IMR-90 (cell line): Measurements from ENCODE around the gene RAB4B. TPM values are rescaled to one million over a fixed set of nuclear protein-coding genes. Genes with fewer than 3 reads are reported as not detected.

Experiments
- ATAC-seq: fragments of 200-7000 bp; cut with Tn5 transposase; 2 replicates; pipeline ENCODE4 v1.9.1; 2020; ENCODE audit warnings: low read depth, mild to moderate bottlenecking, moderate library complexity
- BruUV-seq: library from RNA; stranded (reverse); fragments of 400-500 nt; replicated peaks from 2 replicates; lab custom pipeline; 2021; lab: Mats Ljungman, UMichigan
- CTCF ChIA-PET: fragments of 300-600 bp; formaldehyde crosslinking; extraction: SDS; loops from one replicate; lab custom pipeline; 2021; ENCODE audit warnings: antibody characterized with exemption; lab: Yijun Ruan, JAX
- POLR2A ChIA-PET: fragments of 300-600 bp; sonication (Branson Sonifier 250); formaldehyde crosslinking; loops from one replicate; lab custom pipeline; 2022; ENCODE audit warnings: antibody characterized with exemption; ENCODE audit not compliant: unreplicated experiment; lab: Charles Lee
- DNase-seq: peaks from one replicate; pipeline ENCODE4 v3.0.0; 2013
- H2AFZ ChIP-seq: replicated peaks from 2 replicates; pipeline ENCODE3; 2013; ENCODE audit warnings: low read length, mild to moderate bottlenecking; ENCODE audit not compliant: poor library complexity
- H2AK5ac ChIP-seq: 2 replicates; pipeline ENCODE4 v1.6.1; 2013; ENCODE audit warnings: low read depth, low read length, inconsistent platforms
- H2AK9ac ChIP-seq: replicated peaks from 2 replicates; pipeline ENCODE3; 2013; ENCODE audit warnings: mild to moderate bottlenecking, low read depth, low read length, moderate library complexity; ENCODE audit not compliant: poor library complexity
- H2BK120ac ChIP-seq: 2 replicates; pipeline ENCODE4 v1.6.1; 2013; ENCODE audit warnings: low read depth, low read length, inconsistent platforms
- H2BK15ac ChIP-seq: 3 replicates; pipeline ENCODE4 v1.6.1; 2013; ENCODE audit warnings: low read depth, low read length, inconsistent platforms
- H2BK20ac ChIP-seq: 2 replicates; pipeline ENCODE4 v1.6.1; 2013; ENCODE audit warnings: low read depth, mild to moderate bottlenecking, inconsistent platforms, low read length, moderate library complexity
- H2BK5ac ChIP-seq: 2 replicates; pipeline ENCODE4 v1.6.1; 2013; ENCODE audit warnings: mild to moderate bottlenecking, low read depth, low read length, inconsistent platforms; ENCODE audit not compliant: poor library complexity, severe bottlenecking
- H3K14ac ChIP-seq: replicated peaks from 2 replicates; pipeline ENCODE4 v1.6.1; 2013; ENCODE audit warnings: low read depth, low read length, inconsistent platforms
- H3K18ac ChIP-seq: 2 replicates; pipeline ENCODE4 v1.6.1; 2013; ENCODE audit warnings: low read depth, low read length, control low read depth
- H3K23ac ChIP-seq: 2 replicates; pipeline ENCODE4 v1.6.1; 2013; ENCODE audit warnings: low read depth, low read length, inconsistent platforms
- H3K27ac ChIP-seq: 2 replicates; pipeline ENCODE4 v1.5.1; 2013; ENCODE audit warnings: mild to moderate bottlenecking, control low read depth, low read length; ENCODE audit not compliant: insufficient read depth
- H3K27me3 ChIP-seq: 2 replicates; pipeline ENCODE4 v1.6.1; 2013; ENCODE audit warnings: low read length; ENCODE audit not compliant: control insufficient read depth, insufficient read depth
- H3K36me3 ChIP-seq: 2 replicates; pipeline ENCODE4 v1.6.1; 2013; ENCODE audit warnings: low read length, mixed read lengths; ENCODE audit not compliant: control insufficient read depth, insufficient read depth
- H3K4ac ChIP-seq: 2 replicates; pipeline ENCODE4 v1.6.1; 2013; ENCODE audit warnings: low read depth, low read length, inconsistent platforms
- H3K4me1 ChIP-seq: 2 replicates; pipeline ENCODE4 v1.6.1; 2013; ENCODE audit warnings: low read length, mixed read lengths; ENCODE audit not compliant: control insufficient read depth, insufficient read depth
- H3K4me2 ChIP-seq: 2 replicates; pipeline ENCODE4 v1.6.1; 2013; ENCODE audit warnings: low read depth, mild to moderate bottlenecking, control low read depth, low read length, moderate library complexity
- H3K4me3 ChIP-seq: 2 replicates; pipeline ENCODE4 v1.5.1; 2013; ENCODE audit warnings: low read depth, mild to moderate bottlenecking, control low read depth, low read length, moderate library complexity; ENCODE audit not compliant: insufficient read depth
- H3K56ac ChIP-seq: 2 replicates; pipeline ENCODE4 v1.6.1; 2013; ENCODE audit warnings: low read length, inconsistent platforms; ENCODE audit not compliant: insufficient read depth; ENCODE audit errors: extremely low read depth
- H3K79me1 ChIP-seq, 2 experiments: 2 replicates each; pipeline ENCODE4 v1.6.1; 2013; ENCODE audit warnings: low read length in 2 of 2, inconsistent platforms in 1 of 2, low read depth in 1 of 2
- H3K9ac ChIP-seq: 2 replicates; pipeline ENCODE4 v1.6.1; 2013; ENCODE audit warnings: low read depth, low read length, control low read depth
- H3K9me1 ChIP-seq: 2 replicates; pipeline ENCODE4 v1.6.1; 2013; ENCODE audit warnings: low read length, inconsistent platforms; ENCODE audit not compliant: insufficient read depth
- H3K9me3 ChIP-seq: 2 replicates; pipeline ENCODE4 v1.6.1; 2013; ENCODE audit warnings: low read length; ENCODE audit not compliant: control insufficient read depth, insufficient read depth
- H4K20me1 ChIP-seq: 2 replicates; pipeline ENCODE4 v1.6.1; 2013; ENCODE audit warnings: low read length, inconsistent platforms; ENCODE audit not compliant: insufficient read depth
- H4K5ac ChIP-seq: 2 replicates; pipeline ENCODE4 v1.6.1; 2013; ENCODE audit warnings: mild to moderate bottlenecking, low read depth, low read length, control low read depth
- H4K8ac ChIP-seq, 2 experiments: 2 replicates each; pipeline ENCODE4 v1.6.1; 2013; ENCODE audit warnings: low read depth in 2 of 2, low read length in 2 of 2, control low read depth in 1 of 2, inconsistent platforms in 1 of 2
- H4K91ac ChIP-seq: 2 replicates; pipeline ENCODE4 v1.6.1; 2013; ENCODE audit warnings: low read depth, low read length, inconsistent platforms; ENCODE audit not compliant: insufficient read depth
- BHLHE40 ChIP-seq: fragments of 150-350 bp; IDR thresholded peaks from 2 replicates; pipeline ENCODE4 v1.6.1; 2016; ENCODE audit warnings: mild to moderate bottlenecking, low read depth, low read length
- CEBPB ChIP-seq: IDR thresholded peaks from 2 replicates; pipeline ENCODE4 v1.6.1; 2012; ENCODE audit warnings: low read depth, low read length, improper control_type of control experiment
- ELK1 ChIP-seq: fragments of 150-350 bp; IDR thresholded peaks from 2 replicates; pipeline ENCODE4 v1.6.1; 2016; ENCODE audit warnings: low read depth, mild to moderate bottlenecking, low read length, moderate library complexity, borderline replicate concordance
- FOS ChIP-seq: fragments of 150-350 bp; IDR thresholded peaks from 2 replicates; pipeline ENCODE4 v1.6.1; 2016; ENCODE audit warnings: low read depth, low read length
- MAFK ChIP-seq: IDR thresholded peaks from 2 replicates; pipeline ENCODE4 v1.6.1; 2012; ENCODE audit warnings: low read depth, low read length, improper control_type of control experiment
- NFE2L2 ChIP-seq: fragments of 150-350 bp; IDR thresholded peaks from 2 replicates; pipeline ENCODE4 v1.6.1; 2016; ENCODE audit warnings: low read depth, mild to moderate bottlenecking, low read length
- RCOR1 ChIP-seq: IDR thresholded peaks from 2 replicates; pipeline ENCODE4 v1.6.1; 2012; ENCODE audit warnings: mild to moderate bottlenecking, low read length, improper control_type of control experiment; ENCODE audit not compliant: insufficient replicate concordance
- RFX5 ChIP-seq: IDR thresholded peaks from 2 replicates; pipeline ENCODE4 v1.8.0; 2012; ENCODE audit warnings: low read depth, mild to moderate bottlenecking, low read length, moderate library complexity
- USF2 ChIP-seq: fragments of 150-350 bp; IDR thresholded peaks from 2 replicates; pipeline ENCODE4 v1.6.1; 2017; ENCODE audit warnings: mild to moderate bottlenecking, antibody characterized with exemption, low read length, low read depth
- WGBS, 2 experiments: methylation state at CpG; one replicate each; pipeline versions ENCODE4 v1.1.5 to v1.1.7; 2013; ENCODE audit warnings: missing lambda C conversion rate in 2 of 2; ENCODE audit not compliant: insufficient read length in 1 of 2; ENCODE audit errors: extremely low coverage in 2 of 2; 5-methylcytosine and 5-hydroxymethylcytosine counted together
- dilution Hi-C: fragments of 300-500 bp; cut with HindIII; formaldehyde crosslinking; loops from one replicate; pipeline ENCODE4 v1.14.3; 2018; ENCODE audit warnings: low sequenced_read_pairs; ENCODE audit not compliant: unreplicated experiment
- in situ Hi-C: fragments of 300-500 bp; cut with MboI; formaldehyde crosslinking; loops from 3 replicates; pipeline ENCODE4 v1.14.3; 2019; ENCODE audit warnings: low sequenced_read_pairs, inconsistent platforms, mixed read lengths
- intact Hi-C: fragments of 100-400 bp; cut with micrococcal nuclease; formaldehyde crosslinking; loops from 2 replicates; pipeline ENCODE4 v1.10.0; 2022
- polyA plus RNA-seq, 3 experiments: library from polyadenylated mRNA; depleted of rRNA; stranded (reverse); fragments of >200 nt; gene quantifications; 2 replicates each; pipeline ENCODE4 v1.2.3, GENCODE V29; 2012; ENCODE audit warnings: low replicate concordance in 1 of 3
- total RNA-seq: library from RNA; depleted of rRNA; stranded (reverse); fragments of >200 nt; gene quantifications from 2 replicates; pipeline ENCODE4 v1.2.3, GENCODE V29; 2012

The RAB4B gene
- total and polyA plus RNA-seq, 2 of the 4 experiments (the other 2 are of a cell fraction): 7.9 to 21.4 TPM

GRCh38 chr19:40733149-40733548 is 44.9 kb upstream of the RAB4B start:
- BruUV-seq: no TSS peak
- no peak overlapping the region for H3K4ac ChIP-seq
- no peak overlapping the region for H2BK20ac ChIP-seq
- H2AFZ ChIP-seq: no peak overlapping the region
- no peak overlapping the region for H2AK5ac ChIP-seq
- no peak overlapping the region for H3K4me3 ChIP-seq
- H3K79me1 ChIP-seq: 0 out of 4 replicates have a peak, but pooled peaks cover 0 to 4% of the 10 kb centered on the region in 2 experiments
- H4K91ac ChIP-seq: no peak overlapping the region
- no peak overlapping the region for H3K9ac ChIP-seq
- no peaks in the 10 kb centered on the region for H3K9me3 ChIP-seq
- no peak overlapping the region for H4K5ac ChIP-seq
- no peak overlapping the region for H3K56ac ChIP-seq
- no peak overlapping the region for H2BK5ac ChIP-seq
- no peaks in the 10 kb centered on the region for H3K27me3 ChIP-seq
- H3K14ac ChIP-seq: no peak overlapping the region
- H3K23ac ChIP-seq: no peak overlapping the region
- DNase-seq (no peak), ATAC-seq (no peak)
- H3K4me1 ChIP-seq: no peaks in the 10 kb centered on the region
- no peak for TF ChIP-seq RCOR1
- TF ChIP-seq NFE2L2: no peak
- no peak for TF ChIP-seq ELK1
- no peak for TF ChIP-seq RFX5
- no peak for TF ChIP-seq USF2
- TF ChIP-seq MAFK: no peak
- no peak for TF ChIP-seq BHLHE40
- no peak for TF ChIP-seq FOS
- no peak for TF ChIP-seq CEBPB
- H3K27ac ChIP-seq: no peak overlapping the region
- H3K18ac ChIP-seq: no peak overlapping the region
- H3K9me1 ChIP-seq: no peaks in the 10 kb centered on the region
- H2BK15ac ChIP-seq: no peak overlapping the region
- H4K8ac ChIP-seq: no peak overlapping the region
- ChIA-PET CTCF (interaction anchor here (0.5 kb wide), 1 partner anchor 20 kb away, joined by 3 read pairs; no protein-coding TSS in a partner anchor), POLR2A (no interaction called here)
- H2AK9ac ChIP-seq: no peak overlapping the region
- H3K4me2 ChIP-seq: no peak overlapping the region
- H4K20me1 ChIP-seq: no peaks in the 10 kb centered on the region
- peaks cover 67% of the 10 kb centered on the region for H3K36me3 ChIP-seq
- 86% methylated on average over 1 of the region's 13 CpGs; no CpG with 5 or more reads in 1 of the 2 experiments for WGBS, 2 experiments
- intact Hi-C loops (no loop called here), dilution Hi-C loops (no loop called here), in situ Hi-C loops (no loop called here)
- H2BK120ac ChIP-seq: no peak overlapping the region
